HG03521 (cell line): ENCODE results near the gene ZHX3.

Experiments used
- ATAC-seq: cut with Tn5 transposase; IDR thresholded peaks from one replicate; pipeline ENCODE4 v1.9.1; 2021; ENCODE audit warnings: mild to moderate bottlenecking, moderate library complexity; ENCODE audit not compliant: unreplicated experiment

Gene ZHX3

GRCh38 chr20:41231136-41231535 is 86.4 kb downstream of the ZHX3 start:
- no peak for ATAC-seq

GRCh38 chr20:41230136-41230535 is 87.4 kb downstream of the ZHX3 start:
- no peak for ATAC-seq

GRCh38 chr20:41229259-41229658 is 88.3 kb downstream of the ZHX3 start:
- no peak for ATAC-seq

GRCh38 chr20:41228858-41229257 is 88.7 kb downstream of the ZHX3 start:
- no peak for ATAC-seq

- ATAC-seq: no peak
Observed at GRCh38 chr20:41226426-41226825, 91.1 kb downstream of the ZHX3 start.

GRCh38 chr20:41225091-41225490 is 92.4 kb downstream of the ZHX3 start:
- no peak for ATAC-seq

GRCh38 chr20:41224281-41224680 is 93.2 kb downstream of the ZHX3 start:
- no peak for ATAC-seq

GRCh38 chr20:41223112-41223511 is 94.4 kb downstream of the ZHX3 start:
- no peak for ATAC-seq

- no peak for ATAC-seq
Observed at GRCh38 chr20:41222703-41223102, 94.8 kb downstream of the ZHX3 start.

GRCh38 chr20:41222296-41222695 is 95.2 kb downstream of the ZHX3 start:
- no peak for ATAC-seq

GRCh38 chr20:41221614-41222218 is 95.8 kb downstream of the ZHX3 start:
- no peak for ATAC-seq

- no peak for ATAC-seq
Observed at GRCh38 chr20:41219824-41220223, 97.7 kb downstream of the ZHX3 start.

GRCh38 chr20:41218466-41218865 is 99.1 kb downstream of the ZHX3 start:
- no peak for ATAC-seq

GRCh38 chr20:41217422-41217821 is 100.1 kb downstream of the ZHX3 start:
- no peak for ATAC-seq

GRCh38 chr20:41214666-41215065 is 102.9 kb downstream of the ZHX3 start:
- ATAC-seq: no peak

GRCh38 chr20:41214202-41214601 is 103.3 kb downstream of the ZHX3 start:
- no peak for ATAC-seq

- no peak for ATAC-seq
Observed at GRCh38 chr20:41213150-41213820, 104.2 kb downstream of the ZHX3 start.

GRCh38 chr20:41205313-41205712 is 112.2 kb downstream of the ZHX3 start:
- no peak for ATAC-seq

- no peak for ATAC-seq
Observed at GRCh38 chr20:41204304-41205265, 112.9 kb downstream of the ZHX3 start.

- no peak for ATAC-seq
Observed at GRCh38 chr20:41203660-41204059, 113.9 kb downstream of the ZHX3 start.

GRCh38 chr20:41202426-41202825 is 115.1 kb downstream of the ZHX3 start:
- ATAC-seq: no peak

GRCh38 chr20:41201760-41202159 is 115.8 kb downstream of the ZHX3 start:
- ATAC-seq: no peak
